ENCODE measurements around the gene BTNL2.
A peak's percentile ranks its signal among the peaks of the same experiment; 100 is the strongest.
"Not testable (repeated sequence)": the region's sequence is repeated elsewhere in the genome, so short reads cannot be mapped to it uniquely, and the experiment has no call there.

The BTNL2 gene, protein sequence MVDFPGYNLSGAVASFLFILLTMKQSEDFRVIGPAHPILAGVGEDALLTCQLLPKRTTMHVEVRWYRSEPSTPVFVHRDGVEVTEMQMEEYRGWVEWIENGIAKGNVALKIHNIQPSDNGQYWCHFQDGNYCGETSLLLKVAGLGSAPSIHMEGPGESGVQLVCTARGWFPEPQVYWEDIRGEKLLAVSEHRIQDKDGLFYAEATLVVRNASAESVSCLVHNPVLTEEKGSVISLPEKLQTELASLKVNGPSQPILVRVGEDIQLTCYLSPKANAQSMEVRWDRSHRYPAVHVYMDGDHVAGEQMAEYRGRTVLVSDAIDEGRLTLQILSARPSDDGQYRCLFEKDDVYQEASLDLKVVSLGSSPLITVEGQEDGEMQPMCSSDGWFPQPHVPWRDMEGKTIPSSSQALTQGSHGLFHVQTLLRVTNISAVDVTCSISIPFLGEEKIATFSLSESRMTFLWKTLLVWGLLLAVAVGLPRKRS

DNA sequence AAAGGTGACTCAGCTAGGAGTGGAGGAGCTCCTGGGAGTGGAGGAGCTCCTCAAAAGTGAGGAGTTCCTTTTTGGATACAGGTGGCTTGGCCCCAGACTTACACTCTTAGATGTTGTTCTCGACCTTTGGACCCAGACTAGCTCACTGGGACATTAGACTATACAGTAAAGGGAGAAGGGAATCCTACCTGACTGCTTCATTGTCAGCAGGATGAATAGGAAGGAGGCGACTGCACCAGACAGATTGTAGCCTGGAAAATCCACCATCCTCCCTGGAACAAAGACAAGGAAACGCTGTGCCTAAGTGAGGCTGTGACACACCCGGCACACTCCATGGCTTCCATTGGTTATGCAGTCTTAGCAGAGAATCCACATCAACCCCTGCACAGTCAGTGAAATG lies at the start of gene BTNL2:
Gene BTNL2, minus strand, starts transcription at position 325 of the 400 bp plus-strand sequence. Its CDS starts 58 bp downstream, at position 267.
- DNase-seq (ENCODE audit: low read depth): no peak

DNA sequence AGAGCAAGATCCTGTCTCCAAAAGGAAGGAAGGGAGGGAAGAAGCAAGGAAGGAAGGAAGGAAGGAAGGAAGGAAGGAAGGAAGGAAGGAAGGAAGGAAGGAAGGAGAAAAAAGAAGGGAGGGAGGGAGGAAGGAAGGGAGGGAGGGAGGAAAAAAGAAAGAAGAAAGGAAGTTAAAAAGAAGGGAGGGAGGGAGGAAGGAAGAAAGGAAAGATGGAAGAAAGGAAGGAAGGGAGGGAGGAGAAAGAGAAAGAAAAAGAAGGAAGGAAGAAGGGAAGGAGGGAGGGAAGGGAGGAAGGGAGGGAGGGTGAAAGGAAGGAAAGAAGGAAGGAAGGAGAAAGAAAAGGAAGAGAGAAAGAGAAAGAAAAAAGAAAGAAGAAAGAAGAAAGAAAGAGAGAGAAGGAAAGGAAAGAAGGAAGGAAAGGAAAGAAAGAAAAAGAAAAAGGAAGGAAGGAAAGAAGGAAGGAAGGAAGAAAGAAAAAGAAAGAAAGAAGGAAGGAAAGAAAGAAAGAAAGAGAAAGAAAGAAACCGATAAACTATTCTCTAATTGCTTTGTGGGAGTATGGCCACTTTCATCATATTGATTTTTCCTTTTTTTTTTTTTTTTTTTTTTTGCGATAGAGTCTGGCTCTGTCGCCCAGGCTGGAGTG lies 42.2 kb upstream of the BTNL2 start:
- no peak for DNase-seq (ENCODE audit: low read depth)

DNA sequence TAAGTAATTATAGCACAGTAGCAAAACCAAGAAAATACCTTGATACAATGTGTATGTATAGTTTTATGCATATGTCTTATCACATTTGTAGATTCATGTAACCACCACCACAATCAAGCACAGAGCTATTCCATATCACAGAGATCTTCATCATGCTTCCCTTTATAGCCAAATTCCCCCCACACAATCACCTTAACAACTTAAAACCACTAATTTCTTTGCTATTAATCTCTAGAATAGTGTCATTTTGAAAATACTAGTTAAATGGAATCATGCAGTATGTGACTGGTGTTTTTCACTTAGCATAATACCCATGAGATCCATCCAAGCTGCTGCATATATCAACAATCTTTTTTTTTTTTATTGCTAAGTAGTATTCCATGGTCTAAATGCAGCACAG lies 41.0 kb upstream of the BTNL2 start:
- no peak for DNase-seq (ENCODE audit: low read depth)

DNA sequence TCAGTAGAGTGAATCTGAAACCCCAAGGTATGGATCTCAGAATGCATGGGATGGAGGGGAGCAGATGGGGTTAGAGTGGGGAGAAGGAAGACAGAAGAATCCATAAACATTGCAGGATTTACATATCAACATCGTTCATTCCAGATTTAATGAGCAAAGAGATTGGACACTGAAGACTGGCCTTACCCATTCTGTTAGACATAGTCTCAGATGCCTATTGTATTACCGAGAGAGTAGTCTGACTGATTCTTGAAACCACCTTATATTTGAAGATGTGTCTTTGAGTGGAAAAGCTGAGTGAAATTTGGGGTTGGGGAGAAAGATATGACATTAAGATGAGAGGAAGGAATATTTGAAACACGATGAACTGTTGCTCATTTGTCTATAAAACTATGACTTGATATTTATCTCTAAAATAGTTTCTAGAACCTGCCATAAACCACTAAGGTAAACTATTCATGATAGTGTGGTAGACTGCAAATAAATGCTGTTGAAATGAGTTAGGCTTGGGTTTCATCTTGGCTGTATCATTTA lies 38.4 kb upstream of the BTNL2 start:
- DNase-seq (ENCODE audit: low read depth): no peak

DNA sequence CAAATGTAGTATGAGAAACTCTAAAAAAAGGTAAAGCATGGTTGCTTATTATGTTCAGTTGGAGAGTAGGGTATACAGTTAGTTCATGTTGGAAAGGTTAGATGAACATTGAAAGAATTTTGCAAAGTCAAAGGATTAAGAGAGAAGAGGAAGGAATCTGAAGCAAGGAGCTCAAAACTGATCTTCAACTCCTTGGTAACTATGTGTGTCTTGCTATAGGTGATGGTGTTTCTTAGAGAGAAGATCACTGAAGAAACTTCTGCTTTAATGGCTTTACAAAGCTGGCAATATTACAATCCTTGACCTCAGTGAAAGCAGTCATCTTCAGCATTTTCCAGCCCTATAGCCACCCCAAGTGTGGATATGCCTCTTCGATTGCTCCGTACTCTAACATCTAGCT lies 37.5 kb upstream of the BTNL2 start:
- DNase-seq (ENCODE audit: low read depth): no peak

DNA sequence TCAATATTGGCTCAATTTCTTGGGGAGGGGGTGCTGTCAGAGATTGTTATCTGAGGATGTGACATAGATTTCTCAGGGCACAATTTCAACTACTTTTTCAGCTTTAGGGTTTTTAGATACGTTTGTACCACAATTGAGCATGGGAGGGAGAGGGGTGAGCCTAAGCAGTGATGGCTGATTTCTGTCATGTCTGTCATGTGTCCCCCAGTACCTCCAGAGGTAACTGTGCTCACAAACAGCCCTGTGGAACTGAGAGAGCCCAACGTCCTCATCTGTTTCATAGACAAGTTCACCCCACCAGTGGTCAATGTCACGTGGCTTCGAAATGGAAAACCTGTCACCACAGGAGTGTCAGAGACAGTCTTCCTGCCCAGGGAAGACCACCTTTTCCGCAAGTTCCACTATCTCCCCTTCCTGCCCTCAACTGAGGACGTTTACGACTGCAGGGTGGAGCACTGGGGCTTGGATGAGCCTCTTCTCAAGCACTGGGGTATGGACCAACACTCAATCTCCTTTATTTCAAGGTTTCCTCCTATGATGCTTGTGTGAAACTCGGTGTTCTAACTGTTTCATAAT lies 36.1 kb upstream of the BTNL2 start:
- no peak for DNase-seq (ENCODE audit: low read depth)

DNA sequence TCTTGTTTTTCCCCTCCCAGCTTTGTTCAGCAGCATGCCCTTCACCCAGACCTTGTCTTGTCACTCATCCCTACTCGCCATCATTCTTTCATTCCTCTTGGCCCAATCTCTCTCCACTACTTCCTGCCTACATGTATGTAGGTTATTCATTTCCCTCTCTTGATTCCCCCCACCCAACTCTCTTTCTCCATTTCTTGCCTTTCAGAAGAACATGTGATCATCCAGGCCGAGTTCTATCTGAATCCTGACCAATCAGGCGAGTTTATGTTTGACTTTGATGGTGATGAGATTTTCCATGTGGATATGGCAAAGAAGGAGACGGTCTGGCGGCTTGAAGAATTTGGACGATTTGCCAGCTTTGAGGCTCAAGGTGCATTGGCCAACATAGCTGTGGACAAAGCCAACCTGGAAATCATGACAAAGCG lies 35.3 kb upstream of the BTNL2 start:
- DNase-seq (ENCODE audit: low read depth): no peak

DNA sequence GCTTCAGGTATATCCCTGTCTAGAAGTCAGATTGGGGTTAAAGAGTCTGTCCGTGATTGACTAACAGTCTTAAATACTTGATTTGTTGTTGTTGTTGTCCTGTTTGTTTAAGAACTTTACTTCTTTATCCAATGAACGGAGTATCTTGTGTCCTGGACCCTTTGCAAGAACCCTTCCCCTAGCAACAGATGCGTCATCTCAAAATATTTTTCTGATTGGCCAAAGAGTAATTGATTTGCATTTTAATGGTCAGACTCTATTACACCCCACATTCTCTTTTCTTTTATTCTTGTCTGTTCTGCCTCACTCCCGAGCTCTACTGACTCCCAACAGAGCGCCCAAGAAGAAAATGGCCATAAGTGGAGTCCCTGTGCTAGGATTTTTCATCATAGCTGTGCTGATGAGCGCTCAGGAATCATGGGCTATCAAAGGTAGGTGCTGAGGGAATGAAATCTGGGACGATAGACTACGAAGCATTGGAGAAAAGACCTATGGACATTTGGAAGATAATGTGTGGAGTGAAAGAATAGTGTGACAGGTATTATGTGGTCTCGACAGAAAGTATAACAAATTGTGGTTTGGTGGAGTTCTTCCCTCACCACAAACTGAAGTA lies 32.7 kb upstream of the BTNL2 start, which contains the start of gene HLA-DRA:
Gene HLA-DRA, plus strand, starts transcription at position 286 of the 613 bp plus-strand sequence. Its CDS starts 64 bp downstream, at position 350.
- DNase-seq (ENCODE audit: low read depth): peak; percentile 8

DNA sequence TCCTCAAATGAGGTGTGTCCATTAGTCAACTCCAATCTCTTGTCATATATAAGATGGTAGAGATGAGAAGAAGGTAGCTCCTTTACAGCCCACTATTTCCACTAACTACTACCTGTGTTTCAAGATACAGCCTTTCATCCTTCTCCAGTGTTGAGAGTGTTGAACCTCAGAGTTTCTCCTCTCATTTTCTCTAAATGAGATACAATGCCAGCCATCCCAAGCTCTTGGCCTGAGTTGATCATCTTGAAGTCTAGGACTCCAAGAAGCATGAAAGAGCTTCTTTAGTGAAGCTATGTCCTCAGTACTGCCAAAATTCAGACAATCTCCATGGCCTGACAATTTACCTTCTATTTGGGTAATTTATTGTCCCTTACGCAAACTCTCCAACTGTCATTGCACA lies 32.2 kb upstream of the BTNL2 start:
- no peak for DNase-seq (ENCODE audit: low read depth)

DNA sequence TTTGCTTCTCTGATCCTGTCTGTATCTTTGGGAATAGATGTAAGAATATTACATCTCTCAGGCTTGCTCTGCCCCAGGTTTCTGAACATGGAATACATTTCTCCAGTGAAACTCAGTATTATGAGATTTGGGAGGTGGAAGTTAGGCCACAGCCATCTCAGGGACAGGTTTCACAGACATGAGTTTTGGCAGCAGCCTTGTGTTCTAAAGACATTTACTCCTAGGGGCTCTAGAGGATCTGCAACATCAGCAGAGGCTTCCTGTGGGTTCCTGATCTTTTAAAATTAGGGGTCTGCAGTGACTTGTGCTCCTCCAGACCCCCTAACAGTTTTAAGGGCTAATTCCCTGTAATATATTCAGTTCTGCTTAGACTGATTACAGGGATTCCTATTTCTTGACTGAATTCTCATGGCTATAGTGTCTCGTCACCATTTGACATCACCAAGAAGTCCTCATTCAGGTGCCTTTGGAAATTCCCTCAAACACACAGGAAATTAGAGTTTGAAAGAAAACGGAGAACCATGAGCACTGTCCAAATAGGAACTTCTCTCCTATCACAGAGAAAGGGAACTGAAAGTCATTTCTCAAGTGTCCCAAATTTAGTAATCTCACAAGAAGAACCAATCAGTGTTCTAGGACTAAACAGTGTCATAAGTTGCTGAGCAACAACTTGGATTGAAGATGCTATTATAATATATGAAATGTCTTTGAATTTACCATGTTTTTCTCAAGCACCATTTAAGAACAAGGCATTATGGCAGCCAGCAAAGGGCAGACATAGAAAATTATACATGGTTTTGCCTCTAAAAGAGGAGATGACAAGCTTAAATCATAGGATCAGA lies 30.2 kb upstream of the BTNL2 start:
- no peak for DNase-seq (ENCODE audit: low read depth)

DNA sequence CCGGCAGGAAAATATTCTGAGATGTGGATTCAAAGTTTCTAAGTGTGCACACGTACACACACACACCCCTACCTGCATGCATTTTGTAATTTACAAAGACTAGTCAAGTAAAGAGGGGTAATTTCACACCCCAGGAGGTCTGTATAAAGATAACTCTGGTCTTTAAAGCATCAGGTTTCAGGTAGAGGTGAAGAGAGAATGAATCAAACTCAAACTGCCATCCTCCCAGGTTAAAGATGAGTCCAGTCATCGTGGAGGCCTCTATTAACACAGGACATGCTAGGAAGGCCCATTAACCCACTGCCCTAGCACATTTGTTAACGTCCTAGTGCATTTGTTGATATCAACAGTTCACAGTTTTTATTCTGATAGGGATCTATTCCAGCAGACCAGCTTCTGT lies 29.2 kb upstream of the BTNL2 start:
- DNase-seq (ENCODE audit: low read depth): no peak

DNA sequence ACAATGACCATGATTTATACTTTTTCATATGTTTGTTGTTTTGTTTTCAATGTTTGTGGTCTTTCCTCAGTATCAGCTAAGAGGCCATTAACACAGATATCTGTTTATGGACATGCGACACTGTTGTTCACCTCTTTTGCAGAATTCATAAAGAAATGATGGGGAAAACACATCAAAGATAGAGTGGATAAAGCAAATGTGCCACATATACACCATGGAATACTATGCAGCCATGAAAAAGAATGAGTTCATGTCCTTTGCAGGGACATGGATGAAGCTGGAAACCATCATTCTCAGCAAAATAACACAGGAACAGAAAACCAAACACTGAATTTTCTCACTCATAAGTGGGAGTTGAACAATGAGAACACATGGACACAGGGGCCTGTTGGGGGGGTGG lies 27.0 kb upstream of the BTNL2 start:
- DNase-seq (ENCODE audit: low read depth): not testable (repeated sequence)

DNA sequence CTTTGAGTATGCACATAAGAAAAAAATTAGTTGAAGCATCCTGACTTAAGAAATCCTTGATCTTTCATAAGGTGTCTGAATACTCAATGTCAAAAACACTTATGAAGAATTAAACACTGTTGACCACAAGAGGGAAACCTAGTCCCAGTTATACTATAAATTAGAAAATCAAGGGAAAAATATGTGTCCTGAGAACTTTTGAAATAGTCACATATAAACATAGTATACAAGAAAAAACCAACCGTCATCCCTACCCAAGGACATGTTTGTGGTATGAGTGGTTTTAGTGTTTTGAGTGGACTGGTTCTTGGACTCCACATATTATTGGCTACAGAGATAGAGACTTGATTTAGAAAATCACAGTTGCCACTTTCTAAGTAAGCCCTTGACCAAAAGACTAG lies 25.1 kb upstream of the BTNL2 start:
- no peak for DNase-seq (ENCODE audit: low read depth)

DNA sequence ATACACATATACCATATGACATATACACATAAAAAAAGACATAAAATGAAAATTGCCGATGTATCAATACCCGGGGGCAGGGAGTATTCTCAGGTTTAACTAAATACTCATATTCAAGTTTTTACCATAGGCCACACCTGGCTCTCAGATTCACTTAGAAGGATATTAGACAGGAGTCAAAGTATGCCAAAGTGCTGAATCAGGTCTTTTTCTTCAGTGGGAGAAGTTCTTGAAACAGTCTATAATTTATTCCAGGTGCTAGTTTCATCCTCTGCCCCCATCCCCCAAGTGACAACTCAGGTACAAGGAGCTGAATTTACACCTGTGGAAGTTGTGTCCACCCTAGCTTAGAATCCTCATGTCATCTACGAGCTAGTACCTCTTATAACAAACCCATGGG lies 24.2 kb upstream of the BTNL2 start:
- no peak for DNase-seq (ENCODE audit: low read depth)

DNA sequence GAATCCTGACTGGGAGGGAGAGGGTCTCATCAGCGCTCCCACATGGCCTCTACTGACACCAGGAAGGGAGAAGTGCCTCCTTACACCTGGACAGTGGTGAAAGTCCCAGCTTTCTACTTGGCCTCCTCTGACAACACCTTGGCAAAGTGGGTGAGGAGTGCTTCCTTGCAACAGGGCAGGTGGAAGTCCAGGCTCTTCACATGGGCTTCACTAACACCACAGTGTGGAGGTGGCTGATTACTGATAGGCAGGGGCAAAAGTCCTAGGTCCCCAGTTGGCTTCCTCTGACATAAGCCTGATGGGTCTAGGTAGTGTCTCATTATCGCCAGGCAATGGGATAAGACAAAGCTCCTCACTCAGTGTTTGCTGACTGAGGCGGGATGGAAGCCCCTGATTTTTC lies 23.2 kb upstream of the BTNL2 start:
- DNase-seq (ENCODE audit: low read depth): no peak

DNA sequence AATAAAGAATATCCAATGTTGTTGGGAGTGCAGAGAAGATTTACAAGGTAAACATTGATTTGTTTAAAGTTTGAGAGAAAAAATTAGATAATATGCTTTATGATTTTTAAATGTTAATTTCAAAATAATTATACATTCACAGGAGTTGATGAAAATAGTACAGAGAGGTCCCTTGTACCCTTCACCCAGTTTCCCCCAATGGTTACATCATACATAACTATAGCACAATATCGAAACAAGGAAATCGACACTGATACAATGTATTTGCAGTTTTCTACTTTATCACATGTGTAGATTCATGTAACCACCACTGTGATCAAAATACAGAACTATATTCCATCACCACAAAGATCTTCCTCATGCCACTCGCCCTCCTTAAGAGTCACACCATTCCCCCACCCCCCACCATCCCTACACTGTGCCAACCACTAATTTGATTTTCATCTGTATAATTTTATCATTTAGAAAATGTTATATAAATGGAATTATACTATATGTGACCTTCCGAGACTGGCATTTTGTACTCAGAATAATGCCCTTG lies 21.0 kb upstream of the BTNL2 start:
- DNase-seq (ENCODE audit: low read depth): no peak

DNA sequence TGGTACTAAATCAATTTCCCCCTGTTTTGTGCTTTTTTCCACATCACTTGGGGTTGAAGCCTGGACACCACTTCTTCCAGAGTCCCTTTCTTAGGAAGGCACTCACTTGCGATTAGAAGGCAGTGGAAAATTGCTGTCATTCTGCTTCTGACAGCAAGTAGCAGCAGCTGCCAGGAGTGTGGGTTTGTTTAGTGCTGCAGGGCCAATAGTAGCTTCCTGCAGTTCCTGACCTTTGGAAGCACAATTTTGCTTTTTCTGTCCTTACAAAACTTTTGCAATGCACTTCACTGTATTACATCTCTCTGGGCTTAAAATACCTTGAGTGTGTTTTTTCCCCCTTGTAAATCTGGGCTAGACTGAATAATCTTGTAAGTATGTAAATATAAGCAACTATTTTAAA lies 20.2 kb upstream of the BTNL2 start:
- DNase-seq (ENCODE audit: low read depth): no peak

DNA sequence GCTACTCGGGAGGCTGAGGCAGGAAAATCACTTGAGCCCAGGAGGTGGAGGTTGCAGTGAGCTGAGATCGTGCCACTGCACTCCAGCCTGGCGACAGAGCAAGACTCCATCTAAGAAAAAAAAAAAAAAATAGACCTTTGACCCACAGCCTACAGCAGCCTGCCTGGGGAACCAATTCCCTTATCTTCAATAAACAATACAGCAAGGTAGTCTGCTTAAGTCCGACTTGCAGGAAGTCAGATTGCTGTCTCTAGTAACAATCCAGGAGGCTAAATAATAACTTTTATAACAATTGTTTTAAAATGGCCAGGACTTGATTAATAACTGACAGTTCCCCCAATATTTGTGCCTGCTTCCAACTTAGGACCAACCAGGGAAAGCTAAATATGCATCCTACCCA lies 19.4 kb upstream of the BTNL2 start:
- no peak for DNase-seq (ENCODE audit: low read depth)

DNA sequence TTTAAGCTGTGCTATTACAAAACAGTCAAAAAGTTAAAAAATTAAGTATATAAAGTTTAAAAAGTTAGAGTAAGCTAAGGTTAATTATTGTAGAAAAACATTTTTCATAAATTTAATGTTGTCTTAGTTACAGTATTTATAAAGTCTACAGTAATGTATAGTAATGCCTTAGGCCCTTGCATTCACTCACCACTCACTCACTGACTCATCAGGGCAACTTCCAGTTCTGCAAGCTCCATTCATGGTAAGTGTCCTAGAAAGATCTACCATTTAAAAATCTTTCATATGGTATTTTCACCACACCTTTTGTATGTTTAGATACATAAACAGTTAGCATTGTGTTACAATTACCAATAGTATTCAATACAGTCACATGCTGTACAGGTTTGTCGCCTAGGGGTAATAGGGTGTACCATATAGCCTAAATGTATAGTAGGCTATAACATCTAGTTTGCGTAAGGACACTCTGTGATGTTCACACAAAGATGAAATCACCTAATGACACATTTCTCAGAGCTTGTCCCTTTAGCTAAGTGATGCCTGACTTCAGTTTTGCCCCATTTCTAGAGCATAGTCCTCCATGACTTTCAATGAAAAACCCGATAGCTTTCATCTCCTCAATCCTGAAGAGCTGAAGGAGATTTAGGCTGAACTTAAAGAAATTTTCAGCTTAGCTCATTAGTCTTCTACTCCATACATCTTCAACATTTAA lies 17.8 kb upstream of the BTNL2 start:
- no peak for DNase-seq (ENCODE audit: low read depth)

DNA sequence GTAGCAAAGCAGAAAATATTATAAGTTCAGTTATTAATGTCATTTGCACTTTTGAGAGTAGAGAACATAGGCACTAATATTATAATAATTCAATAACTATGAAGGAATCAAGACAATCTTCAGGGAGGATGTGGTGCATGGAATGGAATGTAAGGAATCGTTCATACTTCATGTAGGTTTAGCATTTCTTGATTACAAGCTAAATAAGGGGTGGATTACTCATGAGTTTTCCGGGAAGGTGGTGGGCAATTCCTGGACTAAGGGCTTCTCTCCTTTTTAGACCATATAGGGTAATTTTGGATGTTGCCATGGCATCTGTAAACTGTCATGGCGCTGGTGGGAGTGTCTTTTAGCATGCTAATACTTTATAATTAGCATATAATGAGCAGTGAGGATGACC lies 9.1 kb upstream of the BTNL2 start:
- DNase-seq (ENCODE audit: low read depth): no peak

All from activated T-cell treated with anti-CD3 and anti-CD28 coated beads for 24 hours (primary cell).